ENCODE measurements around the gene ZNF273. TPM values are rescaled to one million over a fixed set of nuclear protein-coding genes. Genes with fewer than 3 reads are reported as not detected.

The ZNF273 gene
- total RNA-seq, 1 donor from 2014 or later: 1.1 TPM

GRCh38 chr7:64951250-64951848 is 48.3 kb downstream of the ZNF273 start:
- no peak overlapping the region for H3K27ac ChIP-seq (replicated peaks)
- no peaks in the 10 kb centered on the region for H3K36me3 ChIP-seq
- DNase-seq: no peak
- peaks cover 37% of the 10 kb centered on the region for H3K27me3 ChIP-seq (ENCODE audit: low read depth)
- H3K4me1 ChIP-seq: peaks cover 13% of the 10 kb centered on the region
- H3K9me3 ChIP-seq (replicated peaks): no peaks in the 10 kb centered on the region
- intact Hi-C loops (cut with micrococcal nuclease): loop anchor here (10.0 kb wide), 1 partner anchor 353 kb away; no protein-coding TSS in a partner anchor
- peak; percentile 89 for TF ChIP-seq CTCF (IDR thresholded peaks at IDR 0.05; ENCODE audit: borderline replicate concordance)
- H3K4me3 ChIP-seq: no peak overlapping the region

- no peak for DNase-seq
These were observed 56.1 kb downstream of the ZNF273 start for GRCh38 chr7:64959072-64959747.

GRCh38 chr7:64965594-64965993 is 62.5 kb downstream of the ZNF273 start:
- Histone ChIP-seq H3K36me3 (no peaks in the 10 kb centered on the region), H3K9me3 (replicated peaks) (peaks cover 19% of the 10 kb centered on the region), H3K27me3 (ENCODE audit: low read depth) (no peaks in the 10 kb centered on the region), H3K27ac (replicated peaks) (no peak overlapping the region), H3K4me1 (no peaks in the 10 kb centered on the region), H3K4me3 (no peak overlapping the region)
- DNase-seq: no peak
- no peak for TF ChIP-seq CTCF (IDR thresholded peaks at IDR 0.05; ENCODE audit: borderline replicate concordance)
- intact Hi-C loops (cut with micrococcal nuclease): no loop called here

More at GRCh38 chr7:64959072-64959747, 56.1 kb downstream of the ZNF273 start:
- Histone ChIP-seq H3K4me1 (peaks cover 5% of the 10 kb centered on the region), H3K4me3 (no peak overlapping the region), H3K27ac (replicated peaks) (no peak overlapping the region), H3K9me3 (replicated peaks) (no peaks in the 10 kb centered on the region), H3K27me3 (ENCODE audit: low read depth) (no peaks in the 10 kb centered on the region), H3K36me3 (no peaks in the 10 kb centered on the region)
- no peak for TF ChIP-seq CTCF (IDR thresholded peaks at IDR 0.05; ENCODE audit: borderline replicate concordance)
- intact Hi-C loops (cut with micrococcal nuclease): loop anchor here (10.0 kb wide), 1 partner anchor 346 kb away; no protein-coding TSS in a partner anchor

GRCh38 chr7:64978497-64979203 is 75.6 kb downstream of the ZNF273 start:
- no peaks in the 10 kb centered on the region for H3K4me1 ChIP-seq
- H3K36me3 ChIP-seq: peaks cover 67% of the 10 kb centered on the region
- H3K27me3 ChIP-seq (ENCODE audit: low read depth): no peaks in the 10 kb centered on the region
- no peak for DNase-seq
- peaks cover 100% of the 10 kb centered on the region for H3K9me3 ChIP-seq (replicated peaks)
- intact Hi-C loops (cut with micrococcal nuclease): no loop called here
- no peak overlapping the region for H3K27ac ChIP-seq (replicated peaks)
- H3K4me3 ChIP-seq: no peak overlapping the region
- no peak for TF ChIP-seq CTCF (IDR thresholded peaks at IDR 0.05; ENCODE audit: borderline replicate concordance)

Other genes starting within 250 kb of the ZNF273 start
- gene ZNF107, start 237.1 kb upstream of the ZNF273 start, total RNA-seq: 1.4 TPM
- 5.1 TPM for gene ZNF138, start 108.8 kb upstream of the ZNF273 start, total RNA-seq
- gene ZNF117, start 87.8 kb downstream of the ZNF273 start, total RNA-seq: 3.2 TPM
- gene ERV3-1, start 103.4 kb downstream of the ZNF273 start, total RNA-seq: 6.8 TPM